Fibroblast of gingiva (primary cell): ENCODE results near the gene PTPN9.
"Not testable (repeated sequence)": the region's sequence is repeated elsewhere in the genome, so short reads cannot be mapped to it uniquely, and the experiment has no call there.

Experiments
- DNase-seq: peaks from one replicate; pipeline ENCODE4 v3.0.0-alpha.2; 2011; ENCODE audit warnings: low read depth

Gene PTPN9

DNA sequence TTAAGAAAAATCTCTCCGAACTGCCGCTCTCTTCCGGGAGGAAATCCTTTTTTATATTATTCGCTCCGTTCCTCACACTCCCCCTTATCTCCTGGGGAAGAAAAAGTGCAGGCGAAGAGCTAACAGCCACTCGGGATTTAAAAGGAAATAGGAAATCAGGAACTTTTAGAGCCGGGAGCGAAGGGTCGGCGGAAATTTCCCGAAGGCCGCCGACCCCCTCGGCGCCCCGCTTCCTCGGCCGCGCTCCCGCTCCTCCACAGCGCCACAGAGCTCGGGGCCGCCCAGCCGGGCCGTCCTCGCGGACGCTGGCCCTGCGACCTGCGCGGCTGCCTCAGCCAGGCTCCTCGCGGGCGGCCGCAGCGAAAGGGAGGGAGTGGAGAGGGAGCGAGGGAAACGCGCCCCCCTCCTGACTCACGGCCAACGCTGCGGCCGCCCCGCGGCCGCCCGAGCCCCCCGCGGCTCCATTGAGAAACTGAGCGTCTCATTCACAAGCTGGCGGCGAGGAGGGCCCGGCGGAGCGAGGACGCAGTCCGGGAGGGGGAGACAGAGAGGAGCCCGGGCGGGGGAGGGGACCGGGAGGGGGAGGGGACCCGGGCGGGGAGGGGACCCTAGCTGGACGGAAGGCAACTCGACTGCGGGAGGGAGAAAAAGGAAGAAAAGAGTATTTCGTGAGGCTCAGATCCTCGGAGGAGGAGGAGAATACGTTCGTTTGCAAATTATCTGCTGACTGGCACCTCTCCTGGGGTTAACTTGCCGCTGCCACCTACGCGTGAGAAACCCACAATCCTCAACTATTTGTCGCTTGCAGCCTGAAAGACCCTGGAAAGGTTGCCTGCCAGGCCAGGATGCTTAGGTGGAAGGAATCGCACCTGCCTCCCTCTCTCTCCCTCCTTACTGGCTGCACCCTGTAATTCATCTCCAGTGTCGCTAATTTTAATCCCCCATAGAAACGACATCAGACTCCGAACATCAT, at the start of gene PTPN9:
Gene PTPN9 (minus strand): TSS at position 368 of the 973 bp plus-strand sequence. CDS start 539 bp downstream, outside the sequence.
- DNase-seq = peak; percentile 78

DNA sequence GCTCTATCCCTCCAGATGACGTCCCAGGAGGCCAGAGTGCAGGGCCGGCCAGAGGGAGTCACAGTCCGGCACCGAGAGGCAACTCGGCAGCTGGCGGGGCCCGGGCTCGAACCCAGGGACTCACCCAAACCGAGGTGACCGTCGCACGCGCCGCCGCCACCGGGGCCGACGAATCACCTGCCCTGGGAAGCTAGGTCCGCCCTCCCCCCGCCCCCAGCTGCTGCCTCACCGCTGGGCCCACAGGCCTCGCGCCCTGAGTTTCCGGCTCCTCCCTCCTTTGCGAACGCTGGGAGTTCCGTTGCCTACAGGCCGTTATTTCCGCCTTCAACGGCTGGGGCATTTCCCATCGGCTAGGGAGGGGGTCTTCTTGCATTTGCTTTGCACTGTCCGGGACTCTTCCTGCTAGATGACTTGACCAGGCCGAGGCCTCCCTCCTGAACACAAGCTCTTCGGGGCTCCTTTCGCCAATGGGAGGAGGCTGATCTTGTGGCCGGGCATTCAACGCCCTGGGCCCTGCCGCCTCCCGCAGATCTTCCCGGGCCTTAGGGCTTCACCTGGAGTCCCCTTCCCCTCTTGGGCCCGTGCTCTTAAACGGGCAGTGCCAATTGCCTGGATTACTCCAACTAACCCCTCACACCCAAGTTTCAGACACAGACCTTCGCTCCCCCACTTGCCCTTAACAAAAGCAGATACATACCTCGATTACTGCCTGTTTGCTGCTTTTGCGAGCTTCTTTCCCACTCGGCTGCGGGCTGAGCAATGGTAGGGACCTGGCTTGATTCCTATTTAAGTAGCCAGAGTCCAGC, 46.6 kb upstream of the PTPN9 start, which contains the start of gene SNUPN:
Gene SNUPN (minus strand): TSS at position 184 of the 806 bp plus-strand sequence. CDS start 4,674 bp downstream, outside the sequence.
- peak; percentile 92 for DNase-seq

DNA sequence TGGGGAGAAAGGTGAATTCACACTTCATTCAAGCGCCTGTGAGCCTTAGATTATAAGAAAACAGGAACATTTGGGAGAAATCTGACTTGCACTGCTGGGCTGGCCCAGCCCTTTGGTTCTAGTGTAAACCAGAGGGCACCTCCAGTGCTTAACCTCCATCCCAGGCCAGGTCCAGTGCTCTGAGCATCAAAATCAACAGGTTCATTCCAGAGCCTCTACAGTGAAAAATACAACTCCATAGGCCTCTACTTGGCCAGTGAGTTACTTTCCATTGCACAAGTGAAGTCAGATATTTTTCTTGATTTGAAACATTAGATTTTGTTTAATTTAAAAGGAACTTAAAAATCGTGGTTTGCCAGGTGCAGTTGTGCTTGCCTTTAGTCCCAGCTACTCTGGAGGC, 43.4 kb upstream of the PTPN9 start:
- no peak for DNase-seq

DNA sequence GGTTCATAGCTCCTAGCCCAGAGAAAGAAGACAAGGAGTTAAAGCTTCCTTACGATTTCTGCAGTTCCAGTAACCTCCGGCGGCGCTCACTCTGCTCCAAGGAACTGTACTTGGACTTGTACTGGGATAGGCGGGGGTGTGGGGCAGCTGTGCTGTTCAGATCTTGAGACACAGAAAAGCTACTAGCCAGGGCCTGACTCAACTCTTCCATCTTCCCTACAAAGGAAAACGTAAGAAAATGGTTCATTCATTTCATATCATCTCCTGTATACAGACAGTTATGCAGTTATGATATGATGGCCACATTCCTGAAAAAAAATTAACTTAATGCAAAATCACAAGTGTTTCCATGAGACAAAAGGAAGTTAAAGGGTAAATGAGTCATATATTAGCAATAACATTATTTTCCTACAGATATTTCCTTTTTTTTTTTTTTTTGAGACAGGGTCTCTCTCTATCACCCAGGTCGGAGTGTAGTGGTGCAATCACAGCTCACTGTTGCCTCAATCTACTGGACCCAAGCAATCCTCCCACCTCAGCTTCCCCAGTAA, 41.8 kb upstream of the PTPN9 start:
- DNase-seq = peak; percentile 96

DNA sequence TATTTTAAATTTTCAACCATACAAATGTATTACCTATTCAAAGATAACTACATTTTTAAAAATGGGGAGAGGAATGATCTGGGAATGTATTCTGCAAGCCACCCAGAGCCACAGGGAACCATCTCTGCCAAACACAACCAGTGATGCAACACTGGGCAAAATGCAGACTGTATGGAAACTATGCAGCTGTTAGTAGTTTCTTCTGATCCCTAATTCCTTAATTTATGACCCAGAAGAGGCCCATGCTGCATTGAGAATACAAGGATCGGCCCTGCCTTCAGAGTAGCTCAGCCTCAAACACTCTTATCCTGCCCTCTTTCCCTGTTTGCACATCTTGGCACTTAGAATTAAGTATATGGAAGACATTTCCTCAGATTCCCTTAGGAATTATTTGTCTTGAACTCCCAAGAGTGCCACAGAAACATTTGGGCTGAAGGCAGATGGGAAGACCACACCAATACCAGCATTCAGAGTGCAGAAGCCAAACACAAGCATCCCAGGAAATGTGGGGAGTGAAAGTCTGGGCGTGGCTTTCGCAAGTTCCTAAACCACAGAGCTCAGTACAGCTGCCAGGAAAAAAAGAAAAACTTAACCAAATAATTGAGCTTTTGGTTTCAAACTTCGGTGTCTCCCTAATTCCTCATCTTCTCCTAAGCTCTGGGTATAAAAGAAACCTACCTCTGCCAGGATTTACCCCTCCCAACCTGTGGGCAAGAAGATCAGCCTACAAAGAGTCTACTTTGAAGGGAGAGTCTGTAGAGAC, 41.1 kb upstream of the PTPN9 start:
- DNase-seq = peak; percentile 91

DNA sequence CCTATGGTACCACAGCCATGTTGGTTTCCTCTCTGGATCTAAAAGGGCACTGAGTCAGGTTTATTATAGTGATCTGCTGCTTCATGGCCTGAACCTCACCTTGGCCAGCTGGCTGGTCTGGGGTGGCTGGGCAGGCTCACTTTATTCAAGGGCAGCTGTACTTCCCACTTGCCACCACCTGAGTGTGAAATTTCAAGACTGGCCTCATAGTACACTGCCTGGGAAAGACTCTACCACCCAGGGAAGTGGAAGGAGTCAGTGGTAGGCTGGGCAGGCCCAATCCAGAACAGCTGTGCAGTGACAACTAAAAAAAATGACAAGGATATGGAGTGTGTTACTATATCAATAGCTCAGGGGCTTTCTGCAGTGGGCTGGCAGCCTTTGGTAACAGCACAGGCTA, 37.7 kb upstream of the PTPN9 start:
- DNase-seq = no peak

DNA sequence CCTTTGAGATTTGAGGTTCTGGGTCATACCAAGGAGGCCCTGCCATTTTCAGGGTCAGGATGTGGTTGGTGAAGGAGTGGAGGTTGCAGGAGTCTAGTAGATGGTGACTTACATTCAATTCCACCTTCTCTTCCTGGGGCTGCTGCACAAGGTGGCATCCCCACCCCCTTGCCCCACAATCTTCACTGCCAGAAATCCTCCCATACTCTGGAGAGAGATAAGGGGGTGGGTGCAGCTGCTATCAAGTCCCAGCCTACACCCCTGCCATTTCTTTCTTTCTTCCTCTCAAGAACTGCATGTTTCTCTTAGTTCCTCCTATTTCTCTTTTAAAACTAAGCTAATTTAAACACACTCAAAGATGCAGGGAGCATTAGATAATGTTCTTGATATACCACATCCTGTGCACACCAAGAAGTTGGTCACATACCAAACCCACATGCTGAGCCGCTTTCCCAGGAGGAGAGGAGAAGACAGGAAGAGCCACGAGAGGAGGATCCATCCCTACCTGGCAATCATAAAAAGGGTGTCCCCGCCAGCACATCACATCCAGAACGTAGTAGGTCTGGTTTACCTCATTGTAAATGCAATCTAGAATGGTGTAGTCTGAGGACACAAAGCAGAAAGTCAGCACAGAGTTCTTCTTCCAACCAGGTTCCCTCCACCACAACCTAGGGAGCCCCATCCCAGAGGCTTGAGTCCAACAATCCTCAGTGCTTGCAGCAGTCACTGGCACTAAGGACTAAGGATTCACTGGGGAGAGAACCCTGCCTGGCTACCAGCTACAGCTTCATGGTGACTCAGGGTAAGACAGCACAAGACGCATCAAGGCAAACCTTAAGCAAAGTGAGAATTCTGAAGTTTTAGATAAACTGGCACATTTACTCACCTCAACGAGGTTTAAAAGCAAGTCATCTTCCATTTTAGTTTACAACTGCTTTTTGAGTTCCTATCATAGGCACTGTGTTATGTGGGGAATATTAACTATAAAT, 27.9 kb upstream of the PTPN9 start:
- no peak for DNase-seq

DNA sequence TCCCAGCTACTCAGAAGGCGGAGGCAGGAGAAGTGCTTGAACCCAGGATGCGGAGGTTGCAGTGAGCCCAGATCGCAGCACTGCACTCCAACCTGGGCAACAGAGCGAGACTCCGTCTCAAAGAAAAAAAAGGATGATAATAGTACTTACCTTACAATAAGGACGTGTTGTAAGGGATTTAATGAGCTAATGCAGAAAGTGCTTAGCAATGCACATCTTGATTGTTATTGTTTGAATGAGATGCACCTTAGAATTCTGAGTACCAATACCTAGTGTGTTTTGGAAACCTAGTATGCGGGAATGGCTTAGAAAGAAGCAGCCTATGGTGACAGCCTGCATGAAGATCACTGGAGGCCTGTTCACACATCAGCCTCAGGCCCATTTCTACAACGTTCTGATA, 26.9 kb upstream of the PTPN9 start:
- no peak for DNase-seq

DNA sequence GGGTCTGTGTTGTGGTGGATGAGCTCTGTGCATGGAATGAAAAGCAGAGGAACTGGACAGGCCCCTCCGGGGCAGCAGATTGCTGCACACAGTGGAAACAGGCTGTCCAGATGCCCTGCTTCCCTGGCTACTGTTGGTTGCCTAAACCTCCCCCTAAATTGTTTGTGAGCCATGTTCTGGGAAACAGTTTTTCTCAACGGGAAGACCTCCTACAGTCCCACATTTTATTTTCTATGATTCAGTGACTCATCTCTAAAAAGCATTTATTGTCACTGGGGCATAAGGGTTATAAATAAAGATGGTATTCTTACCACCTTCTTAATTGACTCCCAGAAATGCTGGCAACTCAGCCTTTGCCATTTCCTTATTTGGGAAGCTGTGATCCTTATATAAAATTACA, 20.3 kb upstream of the PTPN9 start:
- DNase-seq = peak; percentile 68

DNA sequence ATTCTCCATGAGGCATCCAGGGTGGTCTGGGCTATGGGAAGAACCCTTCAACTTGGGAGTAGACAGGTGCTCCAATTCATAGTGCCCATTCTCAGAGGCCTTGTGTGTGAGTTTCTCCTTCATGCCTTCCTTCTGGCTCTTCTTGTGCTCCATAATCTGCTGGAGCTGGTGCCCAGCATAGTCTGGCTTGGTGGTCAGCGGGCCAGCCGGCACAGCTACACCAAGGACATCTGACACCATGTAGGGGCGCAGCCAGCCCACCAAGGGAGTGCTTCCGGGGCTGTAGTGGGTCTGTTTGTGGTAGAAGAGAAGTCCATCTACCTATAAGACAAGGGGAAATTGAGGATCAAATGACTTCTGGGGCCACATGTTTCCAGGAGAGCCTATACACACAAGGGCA, 19.2 kb upstream of the PTPN9 start:
- no peak for DNase-seq

DNA sequence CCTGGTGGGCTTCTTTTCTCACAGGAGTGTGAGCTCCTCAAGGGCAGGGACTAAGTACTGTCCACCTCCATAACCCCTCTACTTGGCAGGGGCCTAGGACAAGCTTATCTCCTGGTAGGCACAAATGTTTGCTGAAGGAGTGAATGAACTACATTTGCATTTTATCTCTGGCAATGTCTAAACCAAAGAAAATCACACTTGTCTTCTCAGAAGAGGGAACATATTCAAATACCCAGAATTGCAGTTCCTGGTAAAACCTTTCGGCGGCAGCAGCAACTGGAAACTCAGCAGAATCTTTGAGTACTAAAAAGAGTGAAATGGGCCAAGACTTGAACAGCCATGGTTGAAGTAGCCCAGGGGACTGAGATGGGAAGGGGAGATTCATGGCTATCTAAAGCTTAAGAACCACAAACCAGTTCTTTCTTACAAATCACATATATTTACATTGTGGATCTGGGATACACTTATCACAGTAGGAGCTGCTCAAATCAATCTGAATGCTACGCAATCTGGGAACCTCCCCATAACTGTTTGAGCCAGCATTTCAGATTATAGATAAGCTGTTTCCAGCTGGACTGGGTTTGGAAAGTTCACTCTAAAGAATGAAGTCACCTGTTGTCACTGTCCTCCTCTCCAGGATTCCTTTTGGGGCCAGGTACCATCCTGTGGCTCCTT, 18.7 kb upstream of the PTPN9 start:
- no peak for DNase-seq

DNA sequence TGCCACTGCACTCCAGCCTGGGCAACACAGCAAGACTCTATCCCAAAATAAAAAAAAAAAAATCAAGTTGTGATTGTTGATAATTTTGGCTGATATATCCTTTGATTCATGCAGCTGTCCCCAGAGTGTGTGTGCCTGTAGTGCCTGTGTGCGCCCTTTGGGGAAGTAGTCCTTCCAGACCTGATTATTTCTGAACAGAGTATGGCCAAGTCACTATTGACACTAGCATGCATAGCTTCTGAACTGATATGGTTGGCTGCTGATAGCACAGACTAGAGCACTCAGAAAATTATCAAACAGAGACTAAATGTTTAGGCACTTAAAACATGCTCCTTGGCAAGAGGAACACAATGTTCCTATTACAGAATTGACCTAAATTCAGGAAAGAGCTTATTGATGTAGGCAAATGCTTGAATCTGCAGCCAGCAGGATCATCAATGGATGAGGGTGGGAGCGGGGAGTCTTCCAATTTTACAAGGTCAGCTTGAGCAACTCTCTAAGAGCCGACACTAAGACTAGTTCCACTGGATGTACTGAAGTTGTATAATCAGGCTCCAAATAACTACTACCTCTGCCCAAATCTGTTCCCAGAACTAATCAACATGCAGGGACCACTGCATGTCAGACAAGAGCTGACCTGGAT, 17.7 kb upstream of the PTPN9 start:
- no peak for DNase-seq

DNA sequence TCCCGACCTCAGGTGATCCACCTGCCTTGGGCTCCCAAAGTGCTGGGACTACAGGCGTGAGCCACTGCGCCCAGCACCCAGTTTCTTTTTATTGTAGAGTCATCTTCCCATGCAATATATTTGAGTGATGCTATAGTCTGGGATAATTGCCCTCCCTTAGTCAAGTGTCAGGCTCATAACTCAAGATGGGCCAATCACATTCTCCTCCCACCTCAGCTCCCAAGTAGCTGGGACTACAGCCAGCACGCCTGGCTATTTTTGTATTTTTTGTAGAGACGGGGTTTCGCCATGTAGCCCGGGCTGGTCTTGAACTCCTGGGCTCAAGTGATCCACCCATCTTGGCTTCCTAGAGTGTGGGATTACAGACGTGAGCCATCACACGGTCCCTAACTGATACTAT, 15.2 kb upstream of the PTPN9 start:
- no peak for DNase-seq

DNA sequence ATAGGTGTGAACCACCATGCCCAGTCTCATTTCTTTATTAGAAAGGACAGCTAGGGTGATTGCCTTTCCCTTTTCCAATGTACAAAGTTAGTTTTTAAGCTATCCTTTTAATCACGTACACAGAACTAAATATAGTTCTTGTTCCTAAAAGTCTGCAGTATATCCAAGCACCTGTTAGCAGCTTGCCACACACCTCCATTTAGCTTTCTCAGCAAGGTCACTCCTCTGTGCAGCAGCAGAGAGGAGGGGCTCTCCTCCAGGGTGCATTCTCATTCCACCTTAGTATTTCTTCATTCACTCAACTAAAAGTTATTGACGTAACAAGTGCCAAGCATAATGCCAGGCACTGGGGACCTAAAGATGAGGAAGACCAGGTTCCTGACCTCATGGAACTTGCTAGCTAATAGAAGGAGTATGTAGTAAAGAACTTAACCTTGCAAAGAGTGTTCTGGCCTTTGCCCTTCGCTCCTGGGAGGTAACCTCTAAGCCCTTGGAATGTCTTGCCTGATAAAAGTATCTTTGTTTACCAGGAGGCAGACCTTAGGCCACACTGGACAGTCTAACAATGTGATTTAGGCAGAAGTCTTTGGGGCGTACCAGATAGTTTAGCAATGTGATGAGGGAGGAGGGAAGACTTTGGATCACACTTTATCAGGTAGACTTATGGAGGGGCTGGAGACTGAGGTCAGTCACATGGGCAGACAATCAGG, 12.7 kb upstream of the PTPN9 start:
- no peak for DNase-seq

DNA sequence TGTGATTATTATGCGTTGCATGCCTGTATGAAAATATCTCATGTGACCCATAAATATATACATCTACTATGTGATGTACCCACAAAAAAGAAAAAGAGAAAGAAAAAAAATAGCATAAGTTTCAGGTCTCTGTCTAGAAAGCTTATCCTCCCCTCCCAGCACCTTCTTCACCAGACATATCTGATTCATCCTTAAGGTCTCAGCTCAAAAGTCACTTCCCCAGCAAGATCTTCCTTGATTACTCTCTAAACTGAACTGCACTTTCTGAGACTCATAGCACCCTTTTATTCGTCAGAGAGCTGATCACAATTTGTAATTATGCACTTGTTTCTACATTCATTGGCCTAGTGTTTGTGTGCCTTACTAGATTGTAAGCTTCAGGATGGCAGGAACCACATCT, 11.1 kb upstream of the PTPN9 start:
- no peak for DNase-seq

DNA sequence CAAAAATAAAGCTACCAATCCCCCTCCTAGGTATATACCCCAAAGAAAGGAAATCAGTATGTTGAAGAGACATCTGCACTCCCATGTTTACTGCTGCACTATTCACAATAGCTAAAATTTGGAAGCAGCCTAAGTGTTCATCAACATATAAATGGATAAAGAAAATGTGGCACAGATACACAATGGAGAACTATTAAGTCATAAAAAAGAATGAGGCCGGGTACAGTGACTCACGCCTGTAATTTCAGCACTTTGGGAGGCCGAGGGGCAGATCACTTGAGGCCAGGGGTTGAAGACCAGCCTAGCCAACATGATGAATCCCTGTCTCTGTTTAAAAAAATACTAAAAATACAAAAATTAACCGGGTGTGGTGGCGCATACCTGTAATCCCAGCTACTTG, 10.0 kb upstream of the PTPN9 start:
- DNase-seq = no peak

DNA sequence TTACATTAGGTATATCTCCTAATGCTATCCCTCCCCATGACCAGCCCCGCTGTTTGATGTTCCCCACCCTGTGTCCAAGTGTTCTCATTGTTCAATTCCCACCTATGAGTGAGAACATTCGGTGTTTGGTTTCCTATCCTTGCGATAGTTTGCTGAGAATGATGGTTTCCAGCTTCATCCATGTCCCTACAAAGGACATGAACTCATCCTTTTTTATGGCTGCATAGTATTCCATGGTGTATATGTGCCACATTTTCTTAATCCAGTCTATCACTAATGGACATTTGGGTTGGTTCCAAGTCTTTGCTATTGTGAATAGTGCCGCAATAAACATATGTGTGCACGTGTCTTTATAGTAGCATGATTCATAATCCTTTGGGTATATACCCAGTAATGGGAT, 7.3 kb upstream of the PTPN9 start:
- not testable (repeated sequence) for DNase-seq

DNA sequence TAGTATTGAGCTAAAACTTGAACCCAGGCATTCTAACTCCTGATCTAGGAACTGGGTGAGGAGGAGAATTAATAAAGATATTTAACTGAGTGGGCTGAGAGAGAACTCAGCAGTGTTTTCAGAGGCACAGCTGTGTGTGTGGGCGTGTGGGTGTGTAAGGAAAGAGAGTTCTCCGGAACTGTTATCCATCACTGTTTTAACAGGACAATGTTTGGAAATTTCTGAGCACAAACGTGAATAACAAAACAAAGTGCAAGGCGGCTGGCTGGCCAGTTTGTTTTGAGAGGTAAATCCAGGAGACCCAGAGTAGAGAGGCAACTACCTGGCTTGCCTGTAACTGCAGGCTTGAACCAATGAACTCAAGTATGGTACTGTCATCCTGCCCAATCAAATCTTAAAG, 5.0 kb upstream of the PTPN9 start:
- no peak for DNase-seq

DNA sequence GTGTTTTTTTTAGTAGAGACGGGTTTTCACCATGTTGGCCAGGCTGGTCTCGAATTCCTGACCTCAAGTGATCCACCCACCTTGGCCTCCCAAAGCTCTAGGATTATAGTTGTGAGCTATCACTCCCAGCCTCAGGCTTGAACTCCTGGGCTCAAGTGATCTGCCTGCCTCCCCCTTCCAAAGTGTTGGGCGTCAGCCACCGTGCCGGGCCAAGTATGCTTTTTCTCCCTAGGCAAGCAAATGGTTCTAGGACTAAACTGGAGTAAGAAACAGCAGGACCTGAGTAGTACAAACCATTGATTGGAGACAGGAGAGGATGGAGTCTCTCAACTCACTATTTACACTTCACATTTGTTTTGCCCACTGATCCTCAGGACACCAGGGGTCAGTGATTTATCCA, 4.6 kb upstream of the PTPN9 start:
- no peak for DNase-seq
